GOT3 (cell line): ENCODE results near the gene TRIM65.
"Not testable (repeated sequence)": the region's sequence is repeated elsewhere in the genome, so short reads cannot be mapped to it uniquely, and the experiment has no call there.

Experiments
- DNase-seq: peaks from one replicate; lab custom pipeline; 2025; ENCODE audit warnings: mixed read lengths; lab: John Stamatoyannopoulos, UW

Gene TRIM65

GRCh38 chr17:75851693-75851991 lies 45.1 kb downstream of the TRIM65 start:
- not testable (repeated sequence) for DNase-seq

DNA sequence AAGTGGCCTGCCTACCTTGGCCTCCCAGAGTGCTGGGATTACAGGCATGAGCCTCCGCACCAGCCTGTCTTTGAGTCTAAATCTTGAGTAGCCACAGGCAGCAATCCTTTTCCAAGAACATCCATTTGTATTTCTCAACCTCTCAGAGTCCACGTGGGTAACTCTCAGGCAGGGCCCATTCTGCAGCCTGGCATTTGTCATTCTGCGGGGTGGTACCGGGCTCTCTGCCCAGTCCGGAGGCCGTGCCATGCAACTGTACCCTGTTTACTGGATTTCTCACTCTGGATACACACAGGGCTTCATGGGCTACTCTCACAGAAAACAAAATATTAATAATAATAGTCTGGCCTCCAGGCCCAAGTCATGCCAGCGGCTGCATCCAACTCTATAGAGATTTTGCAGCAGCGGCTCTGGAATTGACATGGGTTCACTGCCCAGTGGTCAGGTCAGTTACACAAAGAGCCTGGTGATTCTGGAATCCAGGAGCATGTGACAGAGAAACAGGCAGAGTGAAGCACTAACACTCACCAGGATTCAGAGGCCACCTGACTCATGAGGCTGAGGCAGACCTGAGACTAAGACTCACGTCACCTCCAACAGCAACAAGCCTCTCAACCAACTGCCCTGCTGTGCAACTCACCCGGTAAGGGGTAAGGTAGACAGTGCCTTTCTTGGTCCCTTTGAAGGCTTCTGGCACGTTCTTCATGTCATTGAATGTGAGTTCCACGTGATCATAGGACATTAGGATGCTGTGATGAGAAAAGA lies 45.6 kb downstream of the TRIM65 start:
- no peak for DNase-seq

GRCh38 chr17:75849724-75850123 lies 47.0 kb downstream of the TRIM65 start:
- no peak for DNase-seq

GRCh38 chr17:75849279-75849646 lies 47.5 kb downstream of the TRIM65 start:
- no peak for DNase-seq

GRCh38 chr17:75848523-75849278 lies 48.0 kb downstream of the TRIM65 start:
- DNase-seq: no peak

DNA sequence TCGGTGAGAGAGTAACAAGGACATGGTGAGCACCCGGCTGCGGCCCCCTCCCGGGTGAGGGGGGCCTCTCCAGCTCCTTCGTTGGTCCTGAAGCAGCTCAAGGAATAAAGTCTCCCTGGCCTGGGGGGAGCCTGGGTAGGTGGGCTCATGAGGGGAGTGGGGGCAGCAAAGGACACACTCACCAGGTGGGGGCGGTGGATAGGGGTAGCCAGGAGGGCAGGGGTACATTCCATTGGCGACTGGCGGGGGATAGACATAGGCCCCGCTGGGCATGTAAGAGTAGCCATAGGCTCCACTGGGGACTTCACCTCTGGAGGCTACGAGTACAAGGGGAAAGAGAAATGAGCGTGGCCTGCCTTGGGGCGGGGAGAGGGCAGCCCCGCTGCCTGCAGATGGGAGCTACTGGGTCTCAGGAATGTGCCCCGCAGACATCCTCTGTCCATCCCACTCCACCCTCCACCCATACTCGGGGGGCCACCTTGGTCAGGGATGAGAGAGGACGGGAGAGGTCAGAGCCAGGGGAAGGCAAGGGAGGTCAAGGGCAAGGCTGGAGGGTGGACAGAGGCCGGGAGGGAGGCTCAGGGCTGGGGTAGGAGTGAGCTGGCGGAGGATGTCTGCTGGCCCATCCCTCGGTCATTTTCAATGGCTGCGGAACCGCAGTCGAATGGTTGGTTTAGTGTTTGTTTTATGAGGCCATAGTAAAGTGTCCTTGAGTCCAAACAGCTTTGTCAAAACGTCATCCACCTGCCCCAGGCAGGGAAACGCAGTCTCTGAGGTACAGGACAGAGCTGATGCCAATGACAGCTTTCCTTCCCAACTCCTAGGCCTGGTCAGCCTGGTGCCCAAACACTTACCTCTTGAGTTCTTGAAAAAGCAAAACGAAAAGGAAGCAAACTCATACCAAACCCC lies 48.9 kb downstream of the TRIM65 start:
- DNase-seq: no peak

- DNase-seq: no peak
Measured at GRCh38 chr17:75846692-75847613, 49.8 kb downstream of the TRIM65 start.

DNA sequence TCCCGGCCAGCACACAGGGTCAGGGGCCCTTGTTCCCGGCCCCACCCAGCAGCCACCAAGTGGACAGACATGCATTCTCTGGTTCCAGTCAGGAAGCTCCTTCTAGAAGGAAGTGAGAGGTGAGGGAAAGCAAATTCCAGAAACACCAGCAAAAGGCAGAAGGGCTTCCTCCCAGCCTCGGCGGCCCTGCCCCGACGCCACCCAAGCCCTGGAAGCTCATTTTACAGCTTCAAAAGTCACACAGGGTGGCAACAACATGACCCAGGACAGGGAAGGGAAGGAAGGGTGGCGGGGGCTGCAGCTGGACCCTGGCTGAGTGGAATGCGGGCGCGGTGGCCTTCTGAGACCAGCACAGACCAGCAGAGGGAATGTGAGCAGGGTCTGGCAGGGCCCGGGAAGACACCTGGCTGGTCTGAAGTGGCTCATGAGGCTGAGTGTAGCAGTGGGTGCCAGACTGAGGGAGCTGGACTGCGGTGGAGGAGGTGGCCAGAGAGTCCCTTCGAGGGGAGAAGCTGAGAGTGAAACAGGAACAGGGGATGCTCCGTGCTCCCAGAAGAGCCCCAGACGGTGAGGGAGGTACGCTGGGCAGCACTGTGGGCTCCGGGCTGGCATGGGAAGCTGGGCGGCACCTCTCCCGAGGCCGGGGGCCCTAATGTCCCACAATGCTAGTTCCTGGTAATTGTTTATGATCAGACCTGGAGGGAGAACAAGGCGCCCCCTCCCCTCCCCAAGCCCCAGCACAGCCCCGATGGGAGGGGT lies 50.6 kb downstream of the TRIM65 start:
- DNase-seq: no peak

GRCh38 chr17:75845058-75845711 lies 51.6 kb downstream of the TRIM65 start:
- no peak for DNase-seq

GRCh38 chr17:75844530-75845057 lies 52.2 kb downstream of the TRIM65 start:
- DNase-seq: no peak

- no peak for DNase-seq
Measured at GRCh38 chr17:75843577-75844529, 52.9 kb downstream of the TRIM65 start, which contains the start of gene UNC13D. TSS of gene UNC13D (minus strand) at chr17:75844404. CDS start at chr17:75844337, 67 bp downstream.

DNA sequence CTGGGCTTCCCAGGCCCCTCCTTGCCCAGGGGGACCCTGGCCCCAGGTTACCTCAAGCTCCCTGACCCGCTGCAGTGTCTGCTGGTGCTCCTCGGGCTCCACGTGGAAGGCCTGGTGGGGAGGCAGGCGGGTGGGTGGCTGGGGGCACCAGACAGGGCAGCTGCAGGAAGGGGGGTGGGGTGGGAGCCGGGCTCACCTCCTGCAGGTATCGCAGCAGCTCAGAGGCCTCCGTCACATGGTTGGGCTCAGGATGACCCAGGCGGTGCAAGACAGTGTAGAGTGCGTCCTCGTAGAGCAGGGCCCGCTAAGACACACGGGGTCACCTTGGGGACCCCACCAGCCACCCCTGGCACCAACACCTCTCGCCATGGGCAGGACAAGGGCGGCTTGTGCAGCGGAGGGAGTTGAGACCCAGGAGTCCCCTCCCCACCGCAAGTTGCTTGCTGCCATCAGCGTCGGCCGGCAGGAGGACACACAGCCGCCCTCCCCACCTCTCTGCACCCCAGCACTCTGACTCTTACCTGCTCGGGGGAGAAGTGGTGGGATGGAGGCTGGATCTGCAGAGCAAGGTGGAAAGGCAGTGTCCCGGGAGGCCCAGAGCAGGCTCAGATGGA lies 53.7 kb downstream of the TRIM65 start:
- no peak for DNase-seq

GRCh38 chr17:75842411-75842810 lies 54.3 kb downstream of the TRIM65 start:
- DNase-seq: no peak

- DNase-seq: no peak
Measured at GRCh38 chr17:75840799-75841164, 56.0 kb downstream of the TRIM65 start.

DNA sequence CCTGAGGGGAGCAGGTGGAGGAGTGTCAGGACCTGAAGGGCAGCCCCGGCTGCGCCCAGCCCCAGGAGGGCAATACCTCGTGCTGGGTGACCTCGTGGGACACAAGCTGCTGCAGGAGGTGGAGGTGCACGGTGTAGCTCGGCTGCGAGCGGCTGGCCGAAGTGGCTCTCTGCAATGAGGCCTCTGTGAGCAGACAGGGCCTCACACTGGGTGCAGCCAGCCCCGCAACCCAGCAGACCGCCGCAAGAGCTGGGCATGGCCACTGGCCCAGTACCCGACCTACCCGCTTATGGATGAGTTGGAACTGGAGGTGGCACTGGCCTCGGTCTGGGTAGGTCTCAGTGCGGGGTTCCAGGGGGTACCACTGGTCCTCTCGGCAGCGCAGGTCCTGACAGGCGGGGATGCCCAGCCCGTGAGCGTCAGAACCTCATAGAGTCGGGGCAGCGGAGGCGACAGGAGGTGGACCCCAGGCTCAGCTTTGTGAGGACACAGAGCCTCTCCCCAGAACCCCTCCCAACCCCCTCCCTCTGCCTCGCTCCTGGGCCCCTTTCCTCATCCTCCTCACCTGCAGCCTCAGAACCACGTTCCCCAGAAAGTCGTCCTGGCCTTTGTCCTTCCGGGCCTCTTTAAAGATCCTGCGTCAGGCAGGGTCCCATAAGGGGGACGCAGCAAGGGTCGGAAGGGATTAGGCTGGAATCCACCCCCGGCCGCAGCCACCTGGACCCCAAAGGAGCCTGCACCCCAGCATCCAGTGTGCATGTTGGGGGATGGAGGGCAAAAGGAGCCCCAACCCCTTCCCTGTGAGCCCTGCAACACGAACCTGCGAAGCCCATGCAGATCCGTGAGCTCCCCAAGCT lies 56.6 kb downstream of the TRIM65 start:
- DNase-seq: no peak
